Measurements from ENCODE around the gene TMED3.

The TMED3 gene

DNA sequence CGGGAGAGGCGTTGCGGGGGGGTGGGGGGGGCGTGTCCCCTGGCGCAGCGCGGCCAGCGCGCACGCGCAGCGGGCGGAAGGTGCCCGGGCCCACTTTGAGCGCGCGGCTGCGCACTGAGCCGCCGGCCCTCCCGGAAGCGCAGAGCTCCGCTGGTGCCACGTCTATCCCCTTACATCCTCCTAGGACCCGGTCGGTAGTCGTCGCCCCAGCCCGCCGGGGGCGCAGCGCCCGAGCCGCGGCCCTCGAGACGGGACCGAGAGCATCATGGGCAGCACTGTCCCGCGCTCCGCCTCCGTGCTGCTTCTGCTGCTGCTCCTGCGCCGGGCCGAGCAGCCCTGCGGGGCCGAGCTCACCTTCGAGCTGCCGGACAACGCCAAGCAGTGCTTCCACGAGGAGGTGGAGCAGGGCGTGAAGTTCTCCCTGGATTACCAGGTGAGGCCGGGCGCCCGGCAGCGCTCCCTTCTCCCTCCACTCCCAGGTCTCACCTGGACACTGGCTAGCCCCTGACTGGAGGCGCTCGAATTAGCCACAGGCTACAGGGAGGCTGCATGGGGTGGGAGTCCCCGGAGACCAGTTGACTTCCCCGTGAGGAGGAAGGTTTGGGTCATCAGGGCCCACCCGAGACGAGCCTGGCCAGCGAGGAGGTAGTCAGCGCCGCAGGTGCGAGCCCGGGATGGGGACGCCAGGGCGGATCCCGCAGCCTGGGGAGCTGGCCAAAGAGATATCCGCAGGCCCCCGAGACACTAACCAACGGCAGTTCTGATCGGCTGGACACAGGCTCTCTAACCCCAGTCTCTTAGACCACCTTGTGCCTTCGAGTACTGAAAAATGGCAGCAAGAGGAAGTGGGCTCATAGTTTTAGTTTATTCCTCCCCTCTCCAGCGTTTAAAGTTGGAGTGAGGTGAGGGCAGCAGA lies at the start of gene TMED3:
Gene TMED3, plus strand, starts transcription at position 128 of the 916 bp plus-strand sequence. Its CDS starts 138 bp downstream, at position 266.
- peak; percentile 78 for DNase-seq

DNA sequence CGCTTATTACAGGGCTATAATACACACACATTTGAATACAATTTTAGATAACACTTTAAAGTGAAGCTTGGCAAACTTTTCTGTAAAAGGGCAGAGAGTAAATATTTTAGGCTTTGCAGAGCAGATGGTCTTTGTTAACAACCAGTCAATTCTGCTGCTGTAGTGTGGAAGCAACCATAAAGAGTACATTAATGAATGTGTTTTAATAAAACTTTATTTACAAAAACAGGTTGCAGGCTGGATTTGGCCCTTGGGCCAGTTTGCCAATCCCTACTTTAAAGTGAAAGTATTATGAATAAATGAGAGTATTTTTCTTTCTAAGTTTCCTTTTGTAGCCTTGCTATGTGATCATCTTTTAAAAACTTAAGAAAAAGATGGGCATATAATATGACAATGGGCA lies 49.1 kb upstream of the TMED3 start:
- no peak for DNase-seq

DNA sequence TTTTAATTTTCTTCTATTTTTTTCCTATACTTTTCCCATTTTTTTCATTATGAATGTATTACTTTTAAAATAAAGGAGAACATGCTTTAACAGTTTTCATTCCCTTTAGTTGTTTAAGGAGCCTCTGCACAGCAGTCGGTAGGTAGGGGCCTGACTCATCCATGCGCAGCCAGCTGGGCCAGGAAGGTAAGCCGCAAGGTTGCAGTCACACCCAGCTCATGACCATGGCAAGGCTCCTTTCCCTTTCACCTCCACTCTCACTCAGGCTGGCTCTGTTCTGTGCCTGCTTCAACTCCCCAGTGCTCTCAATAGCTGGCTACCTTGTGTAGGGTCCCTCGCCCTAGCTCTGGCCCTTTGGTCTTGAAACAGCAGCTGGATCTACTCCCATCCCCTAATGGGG lies 45.7 kb upstream of the TMED3 start:
- no peak for DNase-seq

DNA sequence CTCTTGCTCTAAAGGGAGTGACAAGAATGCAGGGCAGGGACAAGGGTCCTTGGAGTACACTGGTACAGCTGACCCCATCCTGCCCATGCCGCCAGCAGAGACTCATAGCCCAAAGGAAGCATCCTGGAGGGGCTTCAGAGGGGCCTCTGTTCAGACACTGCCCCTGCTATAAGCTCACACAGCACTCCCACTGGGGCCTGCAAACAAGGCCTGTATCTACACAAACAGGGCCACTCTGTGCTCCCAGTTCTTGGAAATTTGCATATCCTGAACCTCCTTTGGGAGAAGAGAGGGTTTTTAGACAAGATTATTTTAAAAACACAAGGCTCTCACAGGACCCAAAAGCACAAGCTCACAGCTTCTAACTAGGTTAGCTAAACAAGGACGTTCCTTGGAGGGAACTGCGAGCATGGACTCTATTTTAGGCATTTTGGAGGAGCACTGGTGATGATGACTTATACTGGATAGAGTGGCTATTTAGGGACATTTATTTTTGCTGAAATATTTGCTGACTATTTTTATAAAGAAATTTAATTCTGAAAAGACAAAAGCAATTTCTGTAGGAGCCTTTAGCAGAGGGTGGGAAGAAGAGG lies 44.8 kb upstream of the TMED3 start:
- DNase-seq = no peak

DNA sequence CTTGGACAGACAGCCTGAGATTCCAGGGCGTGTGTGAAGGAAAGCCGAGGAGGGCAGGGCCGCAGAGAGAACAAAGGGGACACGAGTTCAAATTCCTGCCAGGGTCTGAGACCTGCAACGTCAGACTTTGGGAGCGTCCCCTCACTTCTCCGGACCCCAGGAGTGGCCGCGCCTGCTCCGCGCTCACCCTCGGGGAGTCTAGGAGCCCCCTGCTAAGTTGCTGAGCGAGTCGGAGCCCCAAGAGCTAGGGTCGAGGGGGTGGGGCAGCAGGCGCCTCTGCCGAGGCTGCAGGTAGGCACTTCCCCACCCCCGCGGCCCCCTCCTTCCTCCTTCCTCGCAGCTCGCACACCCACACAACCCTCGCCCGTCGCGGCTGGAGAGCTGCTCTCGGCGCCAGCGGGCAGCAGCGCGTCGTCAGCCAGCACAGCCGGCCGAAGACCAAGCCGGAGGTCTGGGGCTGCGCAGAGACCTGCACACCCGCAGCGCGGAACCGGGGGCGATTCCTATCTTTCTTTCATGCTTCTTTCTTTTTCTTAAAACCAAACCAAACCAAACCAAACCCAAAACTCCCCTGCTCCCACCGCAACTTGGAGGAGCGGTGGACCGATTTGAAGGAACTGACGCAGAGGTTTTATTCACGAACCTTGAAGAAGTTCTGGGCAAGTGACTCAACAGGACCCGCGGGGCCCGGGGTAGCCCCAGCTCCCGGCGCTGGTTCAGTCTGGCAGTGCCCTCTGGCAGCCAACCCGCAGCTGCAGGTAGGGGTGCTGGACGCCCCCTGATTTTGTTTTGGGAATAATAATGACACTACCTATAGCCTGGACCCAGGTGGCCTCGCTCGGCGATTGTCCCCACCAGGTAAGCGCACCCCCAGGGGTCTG lies 28.3 kb upstream of the TMED3 start, which contains the start of gene ANKRD34C:
Gene ANKRD34C, plus strand, starts transcription at position 352 of the 881 bp plus-strand sequence. CDS start 10,563 bp downstream, outside the sequence.
- no peak for DNase-seq

DNA sequence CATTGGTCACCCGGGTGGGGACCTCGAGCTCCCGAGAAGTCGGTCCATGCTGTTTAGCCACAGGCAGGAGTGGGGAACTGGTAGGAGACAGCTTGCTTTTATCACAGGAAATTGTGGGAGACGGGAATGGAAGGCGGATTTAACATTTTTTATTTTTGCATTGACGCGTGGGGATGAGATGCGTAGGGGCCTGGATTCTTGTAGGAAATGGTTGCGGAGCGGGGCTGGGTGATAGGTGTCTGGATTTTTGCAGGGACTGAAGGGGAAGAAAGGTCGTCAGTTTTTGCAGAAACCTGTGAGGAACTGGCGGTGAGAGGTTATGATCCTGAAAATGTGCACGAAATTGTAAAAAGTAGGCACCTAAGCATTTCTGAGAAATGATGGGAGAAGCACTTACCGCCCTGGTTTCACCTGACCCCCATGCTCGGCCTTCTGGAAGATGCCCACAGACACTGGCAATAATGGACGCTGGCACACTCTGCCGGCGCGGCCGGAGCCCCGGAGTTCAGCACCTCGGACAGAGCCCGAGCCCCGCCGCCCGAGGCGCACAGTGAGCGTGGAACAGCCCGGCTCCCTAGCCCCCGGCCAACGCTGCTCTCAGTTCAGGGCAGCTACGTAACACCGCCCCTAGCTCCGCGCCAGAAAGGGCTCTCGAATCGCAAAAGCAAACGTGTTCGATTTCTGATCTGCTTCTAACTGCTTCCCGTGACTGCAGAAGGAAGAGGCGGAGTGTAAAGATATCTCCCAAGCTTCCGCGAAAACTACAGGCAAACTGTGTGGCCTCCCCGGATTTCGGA lies 27.5 kb upstream of the TMED3 start:
- no peak for DNase-seq

DNA sequence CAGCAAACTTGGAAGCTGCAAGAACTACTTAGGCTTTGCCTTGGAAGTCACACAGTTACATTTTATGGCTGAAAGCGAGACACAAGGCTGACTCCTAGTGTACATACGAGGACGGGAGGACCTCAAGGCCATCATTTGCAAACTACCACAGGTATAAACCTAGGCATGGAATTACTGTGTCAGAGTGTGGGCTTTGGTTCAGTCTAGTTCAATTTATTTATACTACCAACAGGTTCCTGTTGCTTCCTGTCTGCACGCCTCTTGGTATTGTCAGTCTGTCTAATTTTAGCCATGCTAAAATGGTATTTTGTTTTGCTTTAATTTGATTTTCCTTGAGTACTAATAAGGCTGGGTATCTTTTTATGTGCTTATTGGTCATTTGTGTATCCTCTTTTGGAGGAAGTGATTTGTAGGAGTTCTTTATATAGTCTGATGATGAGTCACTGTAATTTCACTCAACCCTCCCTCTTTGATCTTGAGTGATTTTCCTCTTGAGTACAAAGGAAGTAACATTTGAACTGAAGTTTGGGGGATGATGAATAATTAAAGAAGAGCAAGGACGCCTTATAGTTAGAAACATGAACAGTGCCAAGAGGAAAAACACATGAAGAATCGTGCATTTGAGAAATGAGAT lies 20.2 kb upstream of the TMED3 start:
- no peak for DNase-seq

DNA sequence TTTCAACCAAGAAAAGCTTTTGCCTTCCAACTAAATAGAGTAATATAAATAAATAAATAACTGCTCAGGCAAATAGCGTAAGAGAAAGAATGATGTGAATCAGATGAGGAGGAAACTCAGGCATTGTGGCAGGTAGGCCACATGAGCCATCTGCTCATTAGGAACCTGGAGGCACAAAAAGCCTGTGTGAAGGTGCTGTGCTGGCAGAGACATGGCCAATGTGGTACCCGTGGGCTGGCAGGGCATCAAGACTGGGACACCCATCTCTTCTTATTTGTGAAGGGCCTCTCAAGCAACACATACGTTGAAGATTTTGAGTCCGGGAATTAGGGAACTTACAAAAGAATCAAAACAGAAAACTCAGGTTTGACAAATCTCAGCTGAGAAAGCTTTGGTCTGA lies 18.9 kb upstream of the TMED3 start:
- no peak for DNase-seq

DNA sequence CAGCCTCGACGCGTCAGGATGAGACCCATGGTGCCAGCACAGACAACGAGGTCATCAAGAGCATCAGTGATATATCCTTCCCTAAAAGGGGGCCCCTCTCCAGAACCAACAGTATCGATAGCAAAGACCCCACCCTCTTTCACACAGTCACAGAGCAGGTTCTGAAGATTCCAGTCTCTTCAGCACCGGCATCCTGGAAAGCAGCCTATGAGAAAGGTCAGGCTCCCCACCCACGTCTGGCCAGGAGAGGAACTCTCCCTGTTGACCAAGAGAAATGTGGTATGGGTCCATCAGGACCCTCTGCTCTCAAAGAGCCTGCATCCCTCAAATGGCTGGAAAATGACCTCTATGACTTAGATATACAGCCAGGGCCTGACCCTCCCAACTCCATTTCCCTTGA lies 16.8 kb upstream of the TMED3 start:
- no peak for DNase-seq

DNA sequence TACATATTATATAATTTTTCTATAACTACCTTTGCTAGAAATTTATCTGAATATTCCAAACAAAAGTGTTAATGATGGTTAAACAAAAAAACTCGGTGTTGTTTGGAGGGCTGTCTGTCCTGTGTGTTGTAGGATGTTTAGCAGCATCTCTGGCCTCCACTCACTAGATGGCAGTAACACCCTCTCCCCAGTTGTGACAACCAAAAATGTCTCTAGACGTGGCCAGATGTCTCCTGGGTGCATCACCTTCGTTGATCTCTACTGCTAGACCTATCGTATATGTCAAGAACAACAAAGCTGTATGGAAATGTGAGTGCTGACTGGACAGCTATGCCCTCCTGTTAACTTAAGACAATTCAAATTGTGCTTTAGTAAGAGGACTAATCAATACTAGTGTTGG lies 14.3 kb upstream of the TMED3 start:
- DNase-seq = no peak

DNA sequence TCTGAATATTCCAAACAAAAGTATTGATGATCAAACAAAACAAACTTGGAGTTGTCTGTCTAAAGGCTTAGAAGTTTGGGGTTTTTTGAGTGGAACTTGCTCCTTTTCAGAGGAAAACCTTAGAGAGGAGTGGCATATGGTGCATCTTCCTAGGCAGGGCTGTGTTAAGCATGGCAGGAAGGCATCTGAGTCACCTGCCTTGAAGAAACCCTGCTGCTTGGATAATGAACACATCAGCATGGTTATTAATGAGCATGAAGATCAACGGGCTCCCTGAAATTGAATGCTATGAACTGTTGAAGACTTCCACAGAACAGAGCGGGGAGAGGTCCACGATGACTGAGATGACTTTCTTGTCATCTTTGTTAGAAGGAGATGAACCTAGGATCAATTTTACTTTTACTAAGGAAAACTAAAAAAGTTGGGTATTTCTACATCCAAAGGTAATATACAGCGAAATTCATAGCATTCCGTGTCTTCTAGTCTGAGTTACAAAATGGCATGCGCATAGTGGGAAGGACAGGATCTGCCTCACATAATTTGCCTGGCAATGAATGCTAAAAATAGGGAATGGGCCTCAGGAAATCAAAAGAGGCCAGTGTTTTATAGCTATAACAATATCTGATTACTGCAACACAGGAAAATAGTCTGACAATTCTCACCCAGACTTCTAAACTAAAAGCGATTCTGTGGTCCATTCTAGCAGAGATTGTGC lies 11.6 kb upstream of the TMED3 start:
- no peak for DNase-seq

DNA sequence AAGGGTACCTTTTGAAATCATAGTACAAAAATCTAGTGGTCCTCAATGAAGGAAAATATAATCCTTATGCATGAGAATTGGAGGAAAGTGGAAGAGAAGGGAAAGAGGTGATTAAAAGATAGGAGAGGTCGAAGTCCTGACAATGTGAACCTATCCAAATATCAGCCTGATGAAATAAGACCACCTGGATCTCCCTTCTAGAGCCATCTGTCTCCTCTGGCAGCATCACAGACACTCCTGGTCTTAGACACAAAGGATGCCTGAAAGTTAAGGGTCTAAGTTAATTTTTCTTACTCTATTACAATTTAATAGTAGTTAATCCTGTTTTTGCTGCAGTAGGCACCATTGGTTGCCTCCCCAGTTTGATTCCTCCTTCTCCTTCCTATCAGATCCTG lies 11.1 kb upstream of the TMED3 start:
- no peak for DNase-seq

DNA sequence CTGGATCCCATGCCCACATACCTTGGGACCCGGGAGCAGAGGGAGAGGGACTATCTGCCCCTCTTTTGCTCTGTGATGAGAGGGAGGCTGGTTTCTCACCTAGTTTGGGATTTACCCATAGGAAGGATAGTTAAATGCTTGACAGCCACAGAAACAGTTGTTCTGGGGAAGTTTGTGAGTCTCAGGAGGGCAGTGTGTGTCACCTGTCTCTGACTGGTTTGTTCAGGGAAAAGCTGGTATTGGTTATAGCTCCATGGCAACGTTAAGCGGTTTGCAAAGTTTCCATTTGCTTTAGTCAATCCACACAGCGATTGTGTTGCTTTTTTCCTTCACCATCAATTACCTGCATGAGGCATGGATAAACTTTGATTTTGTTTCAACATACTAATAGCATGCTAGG lies 3.7 kb upstream of the TMED3 start:
- DNase-seq = no peak

DNA sequence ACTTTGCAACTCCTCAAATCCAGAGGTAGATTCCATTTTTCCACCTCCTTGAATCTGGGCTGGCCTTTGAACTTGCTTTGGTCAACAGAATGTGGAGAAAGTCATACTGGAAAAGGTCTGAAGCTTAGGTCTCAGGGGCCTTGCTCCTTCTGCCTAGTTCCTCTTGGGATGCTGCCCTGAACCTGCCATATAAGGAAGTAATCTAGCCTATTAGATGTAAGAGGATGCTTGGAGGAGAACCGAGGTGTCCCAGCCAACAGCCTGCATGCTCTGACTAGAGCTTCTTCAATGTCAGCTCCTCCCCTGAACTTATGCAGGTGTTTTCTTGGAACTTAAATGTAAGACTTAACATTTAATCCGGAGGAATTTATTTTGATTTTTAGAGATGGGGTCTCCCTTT lies 2.0 kb upstream of the TMED3 start:
- no peak for DNase-seq

DNA sequence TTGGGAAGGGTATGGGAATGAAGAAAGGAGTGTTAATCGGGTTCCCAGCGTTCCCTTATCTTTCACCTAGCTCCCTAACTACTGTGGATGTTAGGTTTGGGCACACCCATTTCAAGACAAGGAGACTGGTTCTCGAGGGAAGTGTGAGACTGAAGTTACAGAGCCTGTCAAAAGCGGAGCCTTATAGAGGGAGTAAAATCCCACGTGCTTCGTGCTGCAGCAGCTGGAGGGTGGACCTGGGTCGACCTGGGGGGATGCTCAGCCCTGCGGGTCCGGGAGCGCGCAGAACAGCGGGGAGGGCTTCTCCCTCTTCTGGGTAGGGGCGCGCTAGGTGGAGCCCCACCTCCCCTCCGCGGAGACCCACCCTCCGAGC lies 314 bp upstream of the TMED3 start:
- DNase-seq = no peak

DNA sequence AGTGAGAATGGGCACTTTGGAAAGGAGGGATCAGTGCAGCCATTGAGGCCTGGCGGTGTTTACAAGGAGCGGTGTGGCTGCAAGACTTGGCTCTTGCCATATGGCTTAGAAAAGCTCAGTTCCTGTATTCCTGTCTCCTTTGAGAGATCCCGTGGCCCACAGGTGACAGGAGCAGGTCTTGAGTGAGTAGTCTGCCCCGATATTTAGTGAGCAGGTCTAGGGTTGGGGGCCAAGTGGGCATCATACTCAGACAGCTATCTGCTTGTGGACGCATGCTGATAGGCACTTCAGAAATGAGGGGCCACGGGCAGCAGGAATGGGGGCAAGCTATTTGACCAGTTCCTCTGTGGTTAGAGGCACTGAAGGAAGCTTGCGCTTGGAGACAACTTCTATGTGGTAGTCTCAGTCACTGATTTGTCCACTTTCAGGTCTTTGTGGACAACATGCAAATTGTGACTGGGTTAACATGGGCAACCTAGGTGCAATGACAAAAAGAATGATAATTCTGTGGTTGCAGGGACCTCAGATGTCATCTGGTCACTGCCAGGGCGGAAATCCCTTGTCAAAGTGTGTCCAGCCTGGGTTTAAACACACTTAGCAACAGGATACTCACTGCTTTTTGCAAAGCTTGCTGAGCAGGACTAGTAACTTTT lies 1.1 kb downstream of the TMED3 start:
- no peak for DNase-seq

DNA sequence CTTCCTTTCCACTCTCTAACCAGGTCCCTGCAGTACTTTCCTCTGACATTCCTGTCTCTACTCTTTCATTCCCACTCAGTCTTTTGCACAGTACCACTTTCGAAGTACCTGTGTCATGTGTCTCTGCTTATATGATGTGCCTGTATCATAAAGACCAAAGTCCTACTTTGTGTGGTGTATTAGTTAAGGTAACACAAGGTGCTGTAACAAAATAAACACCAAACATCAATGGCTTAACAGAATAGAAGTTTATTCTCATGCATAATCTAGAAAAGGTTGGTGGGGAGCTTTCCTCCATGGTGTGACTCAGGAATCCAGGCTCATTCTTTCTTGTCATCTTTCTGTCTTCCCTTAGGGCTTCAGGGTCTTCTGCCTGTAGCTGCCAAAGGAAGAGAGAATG lies 3.3 kb downstream of the TMED3 start:
- DNase-seq = no peak

DNA sequence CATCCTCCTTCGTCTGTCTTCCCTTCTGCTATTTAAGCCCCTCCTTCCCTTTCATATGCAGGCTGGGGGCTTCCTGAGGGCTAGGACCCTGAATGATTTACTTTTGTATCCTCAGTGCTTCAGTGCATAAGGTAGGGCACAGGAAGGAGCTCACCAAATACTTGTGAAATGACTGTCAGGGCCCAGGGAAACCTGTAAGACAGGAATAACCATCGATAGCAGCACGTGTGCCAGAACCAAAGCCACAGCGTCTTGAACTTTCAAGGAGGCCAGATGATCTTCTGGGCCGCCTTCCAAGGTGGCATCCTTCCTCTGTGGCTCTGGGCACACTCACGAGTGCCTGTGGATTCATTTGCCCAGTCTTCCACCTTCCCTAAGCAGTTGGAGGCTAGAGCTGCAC lies 3.9 kb downstream of the TMED3 start:
- DNase-seq = no peak

DNA sequence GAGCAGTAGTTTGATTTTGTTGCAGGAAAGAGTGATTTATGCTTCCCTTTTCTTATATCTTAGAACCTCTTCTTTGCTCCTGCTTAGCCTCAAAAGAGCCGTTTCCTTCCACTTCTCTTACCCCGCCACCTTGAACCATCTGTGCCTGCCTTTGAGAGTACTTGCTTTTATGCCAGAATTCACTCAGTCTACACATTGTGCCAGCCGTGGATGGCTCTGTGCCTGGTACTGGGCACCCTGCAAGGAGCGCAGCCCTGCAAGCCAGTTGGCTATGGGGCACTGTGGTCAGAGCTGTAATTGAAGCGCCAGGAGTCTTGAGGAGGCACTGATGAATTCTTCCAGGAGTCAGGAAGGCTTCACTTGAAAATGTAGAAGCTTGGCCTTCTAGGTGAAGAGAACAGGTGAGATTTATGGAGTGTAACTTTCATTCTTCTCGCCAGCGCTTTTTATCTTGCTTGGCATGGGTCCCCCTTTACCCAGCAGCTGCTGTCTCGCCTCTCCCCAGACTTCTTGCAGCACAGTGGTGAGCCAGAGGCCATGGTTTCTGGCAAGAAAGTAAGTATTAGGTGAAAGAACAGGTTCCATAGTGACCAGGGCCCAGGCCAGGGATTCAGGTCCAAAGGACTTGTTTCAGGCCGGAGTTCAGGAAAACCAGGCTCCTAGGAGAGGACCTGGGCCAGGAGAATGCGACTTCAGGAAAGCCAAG lies 4.9 kb downstream of the TMED3 start:
- DNase-seq = no peak

DNA sequence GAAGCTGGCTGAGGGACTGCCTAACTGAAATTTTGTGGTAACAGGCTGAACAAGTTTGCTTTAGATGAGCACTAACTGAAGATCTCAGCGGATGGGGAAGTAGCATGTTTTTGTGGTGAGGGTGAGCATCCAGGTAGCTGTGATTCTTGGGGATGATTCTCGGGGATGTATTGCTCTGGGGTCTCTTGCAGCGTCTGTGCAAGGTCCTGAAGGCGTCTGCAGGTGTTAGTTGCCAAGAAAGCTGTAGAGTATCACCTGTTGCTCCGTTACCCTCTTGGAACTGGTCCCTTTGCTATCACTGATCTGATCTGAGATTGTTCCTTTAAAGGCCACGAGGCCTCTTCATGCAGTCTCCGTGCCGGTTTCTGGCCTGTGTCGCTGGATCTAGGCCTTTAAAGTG lies 6.0 kb downstream of the TMED3 start:
- no peak for DNase-seq
